GM19035 (cell line): Measurements from ENCODE around the gene VPS50.
A peak's percentile ranks its signal among the peaks of the same experiment; 100 is the strongest.
"Not testable (repeated sequence)": the region's sequence is repeated elsewhere in the genome, so short reads cannot be mapped to it uniquely, and the experiment has no call there.

Experiments used
- ATAC-seq: cut with Tn5 transposase; IDR thresholded peaks from one replicate; pipeline ENCODE4 v1.9.1; 2021; ENCODE audit not compliant: unreplicated experiment

VPS50 gene

GRCh38 chr7:93326291-93326690, 94.1 kb downstream of the VPS50 start:
- not testable (repeated sequence) for ATAC-seq

DNA sequence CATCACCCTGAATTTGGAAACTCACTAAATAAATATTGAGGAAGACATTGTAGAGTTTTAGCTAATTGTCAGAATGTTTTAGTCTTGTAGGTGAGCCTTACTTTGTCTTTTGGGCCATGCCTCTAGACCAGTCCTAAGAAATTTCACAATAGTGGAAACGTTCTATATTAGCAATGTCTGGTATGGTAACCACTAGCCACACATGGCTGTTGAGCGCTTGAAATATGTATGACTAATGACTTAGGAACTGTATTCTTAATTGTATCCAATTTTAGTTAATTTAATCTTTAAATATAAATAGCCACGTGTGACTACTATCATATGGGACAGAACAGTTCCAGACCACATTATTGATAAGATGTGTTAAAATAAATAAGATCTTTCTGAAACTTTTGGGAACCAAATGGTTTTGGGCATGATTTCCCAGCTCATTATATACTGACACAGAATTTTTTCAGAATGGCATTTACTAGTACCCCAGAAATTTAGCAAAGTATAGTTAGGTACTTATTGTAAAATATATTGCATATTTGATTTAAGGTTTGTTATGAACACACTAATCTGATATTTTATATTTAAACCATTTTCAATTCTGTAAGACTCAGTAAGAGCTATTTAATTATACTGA, 95.0 kb downstream of the VPS50 start:
- no peak for ATAC-seq

DNA sequence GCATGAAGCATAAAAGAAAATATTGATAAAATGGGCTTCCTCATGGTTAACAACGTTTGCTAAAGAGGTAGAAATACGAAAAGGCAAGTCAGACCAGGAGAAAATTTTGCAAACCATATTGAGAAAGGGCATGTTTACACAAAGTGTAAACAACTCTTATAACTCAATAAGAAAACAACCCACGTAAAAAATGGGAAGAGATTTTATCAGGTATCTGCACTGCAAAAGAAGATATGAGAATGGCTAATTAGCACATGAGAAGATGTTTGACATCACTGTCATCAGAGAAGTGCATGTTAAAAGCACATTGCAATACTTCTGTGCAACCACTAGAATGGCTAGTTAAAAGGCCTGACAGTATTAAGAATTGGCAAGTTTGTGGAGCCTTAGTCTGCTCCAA, 99.5 kb downstream of the VPS50 start:
- ATAC-seq, result no peak

- no peak for ATAC-seq
Observed at GRCh38 chr7:93332172-93332571, 100.0 kb downstream of the VPS50 start.

DNA sequence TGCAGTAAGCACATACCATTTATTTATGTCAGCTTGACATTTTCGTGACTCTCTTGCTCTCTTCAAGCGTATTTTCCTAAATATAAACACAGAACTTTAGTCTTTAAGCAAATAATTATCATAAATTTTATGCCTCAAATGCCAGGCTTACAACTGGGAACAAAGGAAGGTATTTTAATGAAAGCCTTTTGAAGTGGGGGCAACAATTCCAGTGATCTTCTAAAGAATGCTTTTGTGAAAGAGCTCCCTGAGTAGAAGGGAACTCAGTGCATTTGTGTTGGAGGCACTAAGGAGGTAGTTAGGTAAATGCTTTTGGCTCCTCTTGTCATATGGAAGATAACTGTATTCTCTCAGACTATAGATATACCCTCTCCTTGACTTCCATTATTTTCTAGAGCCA, 104.9 kb downstream of the VPS50 start:
- ATAC-seq, result no peak

- ATAC-seq, result not testable (repeated sequence)
Observed at GRCh38 chr7:93342178-93342577, 110.0 kb downstream of the VPS50 start.

DNA sequence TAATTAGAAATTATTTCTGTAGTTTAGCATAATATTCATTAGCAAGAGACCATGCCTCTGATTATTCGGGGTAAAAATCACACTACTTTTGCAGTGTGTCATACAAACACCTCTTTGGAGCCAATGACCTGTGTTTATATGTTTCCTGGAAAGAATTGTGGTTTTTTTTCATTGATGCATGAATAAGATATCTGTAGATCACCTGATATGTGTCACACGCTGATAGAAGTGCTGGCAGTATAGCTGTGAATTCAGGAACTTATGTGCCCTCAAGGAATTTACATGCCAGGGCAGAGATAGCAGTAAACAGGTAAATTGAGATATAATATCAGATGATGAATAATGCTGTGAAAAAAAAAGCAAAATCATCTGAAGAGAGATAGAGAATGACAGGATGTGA, 118.2 kb downstream of the VPS50 start:
- no peak for ATAC-seq

- no peak for ATAC-seq
Observed at GRCh38 chr7:93352881-93353280, 120.7 kb downstream of the VPS50 start.

DNA sequence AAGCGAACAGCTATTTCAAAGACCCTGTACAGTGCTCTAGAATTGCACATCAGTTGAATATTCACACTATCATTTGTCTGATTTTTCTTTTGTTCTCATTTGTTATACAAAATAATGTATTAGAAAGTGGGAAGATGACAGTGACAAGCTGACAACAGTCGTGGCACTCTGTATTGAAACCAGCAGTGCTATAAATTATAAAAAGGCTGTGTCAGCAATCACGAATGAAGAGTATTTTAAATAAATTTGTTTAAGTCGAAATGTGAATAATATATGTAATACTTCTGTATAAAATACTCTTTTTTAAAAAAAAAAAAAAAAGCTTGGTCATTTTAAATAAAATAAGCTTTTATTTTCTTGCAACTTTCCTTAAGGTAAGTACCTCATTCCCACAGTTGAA, 122.6 kb downstream of the VPS50 start:
- ATAC-seq, result no peak

DNA sequence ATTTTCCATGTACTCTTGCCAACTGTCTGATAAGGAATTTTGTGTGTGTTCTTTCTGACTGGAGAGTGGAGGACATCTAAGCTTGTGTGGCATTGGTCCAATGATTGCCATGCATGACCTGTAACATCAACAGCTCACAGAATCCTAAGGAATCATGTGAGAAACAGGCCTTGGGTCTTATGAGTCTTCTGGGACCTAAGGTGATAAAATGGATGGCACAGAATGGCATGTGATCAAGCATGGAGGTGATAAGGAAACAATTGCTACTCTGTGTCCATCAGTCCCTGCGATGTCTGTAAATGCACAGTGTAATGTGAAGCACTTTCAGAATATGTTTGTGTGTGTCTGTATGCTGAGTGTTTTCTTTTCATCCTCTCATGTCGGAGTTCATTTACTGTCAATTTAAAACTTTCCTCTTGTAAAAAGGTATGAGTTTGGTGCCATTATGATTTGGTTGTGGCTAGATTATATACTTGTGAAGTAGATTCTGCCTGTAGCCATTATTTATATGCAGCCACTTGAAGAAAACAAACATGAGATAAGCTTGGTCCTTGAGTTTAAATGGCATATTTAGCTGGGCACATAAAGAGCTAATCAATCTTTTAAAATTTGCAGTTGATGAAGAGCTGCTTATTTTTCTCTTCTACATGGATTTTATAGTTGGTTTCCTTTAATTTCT, 127.5 kb downstream of the VPS50 start:
- ATAC-seq, result no peak

GRCh38 chr7:93361853-93362252, 129.7 kb downstream of the VPS50 start:
- ATAC-seq, result no peak

DNA sequence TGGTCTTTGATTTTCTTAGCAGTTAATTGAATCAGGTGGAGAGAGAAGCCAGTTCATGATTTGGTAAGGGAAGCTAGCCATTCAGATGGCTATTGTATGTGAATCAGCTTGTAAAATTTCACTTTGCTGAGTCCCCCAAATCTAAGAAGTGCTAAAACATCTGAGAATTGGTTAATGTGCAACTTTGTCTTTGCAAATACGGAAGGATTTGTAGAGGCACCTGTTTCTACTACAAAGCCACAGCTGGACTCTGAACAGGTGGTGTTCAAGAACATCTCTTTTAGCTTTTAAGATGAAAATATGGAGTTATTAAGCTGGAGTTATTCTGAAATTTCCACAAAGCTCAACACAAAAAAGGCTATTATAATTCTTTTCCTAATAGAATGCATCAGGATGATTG, 132.6 kb downstream of the VPS50 start:
- no peak for ATAC-seq

DNA sequence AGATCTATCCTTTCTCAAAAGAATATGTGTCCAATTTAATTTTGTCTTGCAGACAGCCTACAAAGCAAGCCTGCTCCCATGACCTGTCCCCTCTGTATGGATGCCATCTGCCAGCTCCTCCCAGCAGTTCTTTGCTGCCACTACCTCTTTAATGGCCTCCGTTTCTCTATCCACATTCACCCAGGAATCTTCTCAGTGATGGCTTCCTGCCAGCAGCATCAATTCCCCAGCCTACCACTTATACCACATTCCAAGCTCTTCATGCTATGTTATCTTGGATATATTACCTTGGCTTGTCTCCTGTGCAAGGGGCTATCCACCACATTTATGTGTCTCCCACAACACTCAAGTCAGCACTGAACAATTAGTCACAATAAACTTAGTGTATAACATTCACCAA, 133.2 kb downstream of the VPS50 start:
- no peak for ATAC-seq

- ATAC-seq, result no peak
Observed at GRCh38 chr7:93366816-93367215, 134.7 kb downstream of the VPS50 start.

DNA sequence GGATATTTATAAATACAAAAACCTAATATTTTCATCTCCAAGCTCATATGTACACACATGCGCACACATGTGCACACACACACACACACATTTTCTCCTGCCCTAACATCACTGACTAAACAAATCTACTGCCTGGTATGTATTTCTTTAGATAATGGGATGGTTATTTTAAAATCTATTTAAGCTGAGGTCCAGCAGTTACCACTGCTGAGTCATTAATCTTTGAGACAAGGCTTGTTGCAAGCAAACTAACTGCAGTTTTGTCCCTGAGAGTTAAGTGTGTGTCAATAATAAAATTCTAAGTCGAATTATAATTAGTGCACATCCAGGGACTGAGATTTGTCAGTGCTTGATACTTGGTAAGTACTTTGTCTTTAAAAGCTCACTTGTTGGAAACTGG, 135.1 kb downstream of the VPS50 start:
- no peak for ATAC-seq

- ATAC-seq, result not testable (repeated sequence)
Observed at GRCh38 chr7:93370937-93371336, 138.8 kb downstream of the VPS50 start.

- ATAC-seq, result no peak
Observed at GRCh38 chr7:93373537-93373936, 141.4 kb downstream of the VPS50 start.

GRCh38 chr7:93374345-93374940, 142.3 kb downstream of the VPS50 start:
- peak; percentile 80 for ATAC-seq

GRCh38 chr7:93375603-93376002, 143.4 kb downstream of the VPS50 start:
- no peak for ATAC-seq

GRCh38 chr7:93378131-93378760, 146.1 kb downstream of the VPS50 start:
- peak; percentile 63 for ATAC-seq

- no peak for ATAC-seq
Observed at GRCh38 chr7:93382362-93382761, 150.2 kb downstream of the VPS50 start.

GRCh38 chr7:93390660-93391059, 158.5 kb downstream of the VPS50 start:
- no peak for ATAC-seq
